ENCODE data around the gene RPL13.
A peak's percentile ranks its signal among the peaks of the same experiment; 100 is the strongest.

RPL13 gene

GRCh38 chr16:89560378-89561141 lies at the start of gene RPL13:
TSS of gene RPL13 (plus strand) at chr16:89560682. CDS start at chr16:89560960, 278 bp downstream.
- peak; percentile 81 for DNase-seq (ENCODE audit: insufficient read length, low spot score)
- no peak for FAIRE-seq
- TF ChIP-seq CTCF (IDR thresholded peaks at IDR 0.05; ENCODE audit: insufficient read depth, missing control alignments): no peak

- FAIRE-seq: no peak
- DNase-seq (ENCODE audit: insufficient read length, low spot score): no peak
- no peak for TF ChIP-seq CTCF (IDR thresholded peaks at IDR 0.05; ENCODE audit: insufficient read depth, missing control alignments)
These were observed 49.1 kb upstream of the RPL13 start for GRCh38 chr16:89511374-89511773.

GRCh38 chr16:89512453-89512852 lies 48.0 kb upstream of the RPL13 start:
- TF ChIP-seq CTCF (IDR thresholded peaks at IDR 0.05; ENCODE audit: insufficient read depth, missing control alignments): no peak
- DNase-seq (ENCODE audit: insufficient read length, low spot score) (no peak), FAIRE-seq (no peak)

- no peak for TF ChIP-seq CTCF (IDR thresholded peaks at IDR 0.05; ENCODE audit: insufficient read depth, missing control alignments)
- FAIRE-seq (no peak), DNase-seq (ENCODE audit: insufficient read length, low spot score) (no peak)
These were observed 43.4 kb upstream of the RPL13 start for GRCh38 chr16:89517128-89517527.

GRCh38 chr16:89519881-89520280 lies 40.6 kb upstream of the RPL13 start:
- no peak for DNase-seq (ENCODE audit: insufficient read length, low spot score)
- FAIRE-seq: no peak
- TF ChIP-seq CTCF (IDR thresholded peaks at IDR 0.05; ENCODE audit: insufficient read depth, missing control alignments): no peak

GRCh38 chr16:89522287-89522686 lies 38.2 kb upstream of the RPL13 start:
- no peak for TF ChIP-seq CTCF (IDR thresholded peaks at IDR 0.05; ENCODE audit: insufficient read depth, missing control alignments)
- DNase-seq (ENCODE audit: insufficient read length, low spot score): no peak
- FAIRE-seq: no peak

- TF ChIP-seq CTCF (IDR thresholded peaks at IDR 0.05; ENCODE audit: insufficient read depth, missing control alignments): no peak
- no peak for FAIRE-seq
- no peak for DNase-seq (ENCODE audit: insufficient read length, low spot score)
These were observed 36.7 kb upstream of the RPL13 start for GRCh38 chr16:89523680-89524344.
